NCI-H524 treated with DMSO at 0.1 percent for 48 hours (cell line): ENCODE results near the gene URM1.
"Not testable (repeated sequence)": the region's sequence is repeated elsewhere in the genome, so short reads cannot be mapped to it uniquely, and the experiment has no call there.

Experiments used
- DNase-seq: peaks from one replicate; lab custom pipeline; 2025; lab: John Stamatoyannopoulos, UW

Gene URM1

DNA sequence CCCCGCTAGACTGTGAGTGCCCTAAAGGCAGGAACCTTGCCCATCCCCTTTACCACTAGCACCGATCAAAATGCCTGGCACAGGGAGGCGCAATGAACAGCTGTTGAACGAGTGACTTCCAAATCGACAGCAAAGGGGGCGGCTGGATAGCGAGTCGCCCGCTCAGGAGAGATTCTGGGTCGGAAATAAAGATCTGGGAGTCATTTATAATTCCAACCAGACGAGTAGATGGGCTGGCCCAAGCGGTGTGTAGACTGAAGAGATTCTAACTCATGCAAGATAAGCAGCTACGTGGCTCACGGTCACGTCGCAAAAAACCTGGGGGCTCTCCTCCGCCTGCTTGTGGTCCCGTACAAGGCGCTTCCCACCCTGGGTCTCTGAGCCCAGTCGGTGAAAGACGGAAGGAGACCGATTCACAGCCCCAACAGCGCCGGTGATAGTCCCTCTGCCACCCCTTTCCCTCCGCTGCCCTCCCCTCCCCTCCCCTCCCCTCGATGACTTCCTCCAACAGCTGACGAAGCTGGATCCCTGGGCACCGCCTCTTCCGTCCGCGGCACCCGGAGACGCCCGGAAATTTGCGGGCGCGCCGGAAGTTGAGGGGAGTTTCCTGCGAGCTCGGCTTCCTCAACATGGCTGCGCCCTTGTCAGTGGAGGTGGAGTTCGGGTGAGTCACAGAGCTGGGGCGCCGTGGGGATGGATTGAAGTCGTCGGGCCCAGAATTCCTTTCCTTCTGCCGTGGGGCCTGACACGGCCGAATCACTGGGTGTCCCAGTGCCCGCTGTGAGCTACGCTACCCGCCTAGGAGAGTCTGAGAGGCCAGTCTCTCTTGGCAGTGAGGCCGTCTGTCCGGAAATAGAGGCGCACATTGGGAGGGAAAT, at the start of gene URM1:
Gene URM1 (plus strand): TSS at position 623 of the 878 bp plus-strand sequence. CDS start 7 bp downstream, at position 630.
- peak; percentile 47 for DNase-seq

- no peak for DNase-seq
Measured at GRCh38 chr9:128321879-128322403, 49.2 kb upstream of the URM1 start.

- DNase-seq: peak; percentile 85
Measured at GRCh38 chr9:128322404-128323211, 48.6 kb upstream of the URM1 start, which contains the start of the genes COQ4 and TRUB2. COQ4 (plus strand) TSS chr9:128322839; CDS start chr9:128322859, 20 bp downstream. TRUB2 (minus strand) TSS chr9:128322447; CDS start chr9:128322408, 39 bp downstream.

DNA sequence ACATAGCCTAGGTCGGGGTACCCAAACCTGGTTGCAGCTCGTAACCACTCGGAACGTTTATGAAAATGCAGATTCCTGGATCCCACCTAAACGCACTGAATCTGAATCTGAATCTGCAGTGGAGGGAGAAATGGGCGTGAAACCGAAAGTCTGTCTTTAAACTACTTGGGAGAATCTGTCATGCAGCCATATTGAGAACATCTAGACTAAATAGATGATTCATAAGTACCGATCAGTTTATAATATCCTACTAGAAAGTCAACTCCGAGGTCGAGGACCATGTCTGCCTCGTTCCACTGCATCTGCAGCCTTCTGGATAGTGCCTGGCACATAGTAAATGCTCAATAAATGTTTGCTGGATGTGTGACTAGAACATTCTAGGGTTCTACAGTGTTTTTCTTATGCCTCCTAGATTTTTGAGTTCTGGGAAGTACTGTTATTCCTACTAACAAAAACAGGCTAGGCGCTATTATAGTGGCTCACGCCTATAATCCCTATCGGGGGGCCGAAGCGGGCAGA, 47.9 kb upstream of the URM1 start:
- DNase-seq: no peak

GRCh38 chr9:128323791-128324190, 47.4 kb upstream of the URM1 start:
- DNase-seq: no peak

DNA sequence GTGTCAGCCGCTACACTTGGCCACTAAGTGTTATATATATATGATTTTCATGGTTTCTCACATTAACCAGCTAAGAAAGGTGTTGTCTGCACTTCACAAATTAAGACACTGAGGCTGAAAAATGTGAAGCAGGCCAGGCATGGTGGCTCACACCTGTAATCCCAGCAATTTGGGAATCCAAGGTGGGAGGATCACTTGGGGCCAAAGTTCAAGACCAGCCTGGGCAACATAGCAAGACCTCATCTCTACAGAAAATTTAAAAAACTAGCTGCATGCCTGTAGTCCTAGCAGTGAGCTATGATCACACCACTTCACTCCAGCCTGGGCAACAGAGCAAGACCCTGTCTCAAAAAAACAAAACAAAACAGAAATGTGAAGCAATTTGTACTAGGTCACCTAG, 46.8 kb upstream of the URM1 start:
- no peak for DNase-seq

- DNase-seq: no peak
Measured at GRCh38 chr9:128325629-128326028, 45.5 kb upstream of the URM1 start.

DNA sequence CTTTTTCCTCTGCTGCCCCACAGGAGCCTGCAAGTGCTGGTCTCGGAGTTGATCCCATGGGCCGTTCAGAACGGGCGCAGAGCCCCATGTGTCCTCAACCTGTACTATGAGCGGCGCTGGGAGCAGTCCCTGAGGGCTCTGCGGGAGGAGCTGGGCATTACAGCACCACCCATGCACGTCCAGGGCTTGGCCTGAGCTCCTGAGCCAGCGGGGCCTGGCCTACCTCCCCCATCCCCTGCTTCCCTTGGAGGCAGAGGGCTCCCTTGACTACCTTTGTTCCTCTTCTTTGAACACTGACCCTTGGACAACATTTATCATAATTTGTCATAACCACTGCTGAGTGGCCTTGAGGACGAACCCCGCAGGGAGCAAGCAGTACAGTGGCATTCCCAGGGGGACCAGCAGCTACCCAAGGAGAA, 37.7 kb upstream of the URM1 start:
- no peak for DNase-seq

DNA sequence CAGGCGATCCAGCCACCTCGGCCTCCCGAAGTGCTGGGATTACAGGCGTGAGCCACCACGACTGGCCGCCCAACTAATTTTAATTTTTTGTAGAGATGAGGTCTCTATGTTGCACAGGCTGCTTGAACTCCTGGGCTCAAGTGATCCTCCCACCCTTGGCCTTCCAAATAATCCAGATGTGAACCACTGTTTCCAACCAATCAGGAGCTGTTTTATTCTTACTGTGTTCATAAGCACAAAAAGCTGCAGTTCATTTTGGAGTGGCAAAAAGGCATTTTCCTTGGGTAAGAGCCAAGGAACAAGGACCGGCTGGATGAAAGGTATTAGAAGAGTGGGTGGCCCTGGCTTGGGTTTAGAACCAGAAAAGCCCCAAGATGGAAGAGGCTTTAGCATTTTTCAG, 36.0 kb upstream of the URM1 start:
- DNase-seq: no peak

DNA sequence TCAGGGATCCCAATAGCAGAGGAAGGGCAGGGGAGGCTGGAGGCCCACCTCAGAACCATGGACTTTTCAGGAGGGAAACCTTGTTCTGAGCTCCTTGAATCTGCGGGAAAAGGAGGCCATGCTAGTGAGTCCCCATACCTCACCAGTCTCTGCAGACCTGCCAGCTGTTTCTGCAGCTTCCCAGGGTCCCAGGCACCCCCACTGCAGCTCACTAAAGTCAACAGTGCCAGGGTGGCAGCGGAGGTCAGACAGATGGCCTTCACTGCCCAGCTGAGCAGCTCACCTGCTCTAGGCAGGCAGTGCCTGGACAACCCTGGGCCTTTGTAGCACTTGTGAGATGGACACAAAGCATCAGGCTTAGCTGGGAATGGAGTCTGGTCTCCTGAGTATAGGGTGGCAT, 35.3 kb upstream of the URM1 start:
- no peak for DNase-seq

DNA sequence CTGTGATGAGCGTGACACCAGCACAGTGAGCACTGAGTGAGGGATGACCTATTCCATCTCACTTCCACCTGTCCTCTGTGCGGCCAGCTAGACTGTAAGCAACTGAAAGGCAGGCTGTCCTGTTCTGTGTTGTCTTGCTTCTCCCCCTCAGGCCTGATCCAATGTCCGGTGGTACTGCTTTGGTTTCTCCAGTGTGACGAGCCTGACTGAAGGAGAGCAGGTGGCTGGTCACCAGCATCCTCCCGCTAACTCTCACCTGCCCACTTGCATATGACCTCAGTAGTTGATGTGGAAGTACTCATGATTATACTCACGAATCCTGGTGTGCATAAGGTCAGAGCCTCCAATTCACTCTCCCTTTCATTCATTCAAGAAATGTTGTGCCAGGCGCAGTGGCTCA, 33.2 kb upstream of the URM1 start:
- DNase-seq: no peak

- DNase-seq: not testable (repeated sequence)
Measured at GRCh38 chr9:128338852-128339614, 32.1 kb upstream of the URM1 start.

- peak; percentile 10 for DNase-seq
Measured at GRCh38 chr9:128339761-128340690, 31.1 kb upstream of the URM1 start, which contains the start of gene SLC27A4. SLC27A4 (plus strand) TSS chr9:128340527; CDS start chr9:128343133, 2,606 bp downstream.

GRCh38 chr9:128340691-128341434, 30.3 kb upstream of the URM1 start:
- DNase-seq: no peak

GRCh38 chr9:128341435-128341849, 29.7 kb upstream of the URM1 start:
- no peak for DNase-seq

DNA sequence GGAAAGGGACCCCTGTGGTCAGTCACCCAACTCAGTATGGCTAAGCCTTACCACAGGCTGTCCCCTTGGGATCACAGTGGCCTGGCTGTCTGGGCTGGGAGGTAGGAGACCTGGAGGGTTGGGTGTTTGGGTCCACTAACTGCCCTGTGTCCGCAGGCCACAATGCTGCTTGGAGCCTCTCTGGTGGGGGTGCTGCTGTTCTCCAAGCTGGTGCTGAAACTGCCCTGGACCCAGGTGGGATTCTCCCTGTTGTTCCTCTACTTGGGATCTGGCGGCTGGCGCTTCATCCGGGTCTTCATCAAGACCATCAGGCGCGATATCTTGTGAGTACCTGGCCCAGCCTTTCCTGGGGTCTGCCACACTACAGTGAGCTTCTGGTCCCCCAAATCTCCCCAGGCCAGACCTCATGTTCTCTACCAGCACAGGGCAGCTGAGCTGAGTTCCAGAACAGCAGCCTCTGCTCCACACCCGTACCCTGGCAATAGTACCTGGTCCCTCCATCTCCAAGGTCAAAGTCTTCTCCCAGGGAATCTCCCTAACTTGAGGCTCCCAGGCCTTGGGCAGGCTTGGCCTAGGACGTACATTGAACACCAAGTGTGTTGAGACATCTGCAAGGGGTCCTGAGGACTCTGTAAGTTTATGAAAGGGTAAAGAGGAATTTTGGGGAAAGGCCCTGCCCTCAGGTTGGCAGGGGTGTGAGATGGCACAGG, 28.0 kb upstream of the URM1 start:
- DNase-seq: no peak

GRCh38 chr9:128343855-128344254, 27.3 kb upstream of the URM1 start:
- no peak for DNase-seq

- no peak for DNase-seq
Measured at GRCh38 chr9:128344931-128345605, 26.1 kb upstream of the URM1 start.
